Tibial nerve (tissue), 4 donors: Measurements from ENCODE around the gene TRIM8. TPM values are rescaled to one million over a fixed set of nuclear protein-coding genes. Genes with fewer than 3 reads are reported as not detected.

Experiments
- DNase-seq, 2 donors: peaks; one replicate each; pipeline ENCODE4 v3.0.0-alpha.2; 2019; ENCODE audit warnings: low spot score in 2 of 2
- H3K27ac ChIP-seq, 4 donors: fragments of 200-600 bp; sonication (generic) in 3 of 4; one replicate each; pipeline ENCODE4 v1.5.1; 2017 to 2019; ENCODE audit warnings: mild to moderate bottlenecking in 1 of 4
- H3K27me3 ChIP-seq, 2 donors: fragments of 200-600 bp; sonication (generic) in 1 of 2; one replicate each; pipeline versions ENCODE4 v1.5.1 to v1.6.0; 2017 to 2019
- H3K36me3 ChIP-seq, 3 donors: fragments of 200-600 bp; sonication (generic); one replicate each; pipeline ENCODE4 v1.5.1; 2018 to 2019
- H3K4me1 ChIP-seq, 4 donors: fragments of 200-600 bp; sonication (generic) in 3 of 4; one replicate each; pipeline ENCODE4 v1.5.1; 2017 to 2019
- H3K4me3 ChIP-seq, 4 donors: fragments of 200-600 bp; sonication (generic) in 3 of 4; one replicate each; pipeline ENCODE4 v1.5.1; 2017 to 2019; ENCODE audit warnings: mild to moderate bottlenecking in 1 of 4, moderate library complexity in 1 of 4
- H3K9me3 ChIP-seq, 4 donors: fragments of 200-600 bp; sonication (generic) in 3 of 4; one replicate each; pipeline ENCODE4 v1.5.1; 2017 to 2019
- EP300 ChIP-seq, 2 donors: sonication (generic); formaldehyde crosslinking; IDR thresholded peaks; one replicate each; pipeline ENCODE4 v1.6.1; 2017; ENCODE audit warnings: antibody characterized with exemption in 2 of 2, mild to moderate bottlenecking in 1 of 2
- POLR2A ChIP-seq, 2 donors: fragments of 450-650 bp; IDR thresholded peaks; one replicate each; pipeline ENCODE4 v1.6.1; 2017; ENCODE audit warnings: antibody characterized with exemption in 2 of 2, mild to moderate bottlenecking in 2 of 2, moderate library complexity in 2 of 2
- WGBS, 2 donors: methylation state at CpG; one replicate each; pipeline ENCODE4 v1.1.5; 2018; 5-methylcytosine and 5-hydroxymethylcytosine counted together
- total RNA-seq, 4 donors: library from RNA; depleted of rRNA; stranded (reverse); fragments of >200 nt; gene quantifications; one replicate each; pipeline ENCODE4 v1.1.0, GENCODE V29; 2016
- TF ChIP-seq, protein P1 (sequence below), 5 experiments: fragments of 200-600 bp in 3 of 5; fragments of 450-650 bp in 2 of 5; sonication (generic) in 3 of 5; IDR thresholded peaks; one replicate each; pipeline ENCODE4 v1.5.1; 2016 to 2019; ENCODE audit warnings: antibody characterized with exemption in 5 of 5, mild to moderate bottlenecking in 3 of 5, moderate library complexity in 2 of 5

The TRIM8 gene
- total RNA-seq, 4 donors from 2014 or later: 156 to 206 (median 157) TPM

DNA sequence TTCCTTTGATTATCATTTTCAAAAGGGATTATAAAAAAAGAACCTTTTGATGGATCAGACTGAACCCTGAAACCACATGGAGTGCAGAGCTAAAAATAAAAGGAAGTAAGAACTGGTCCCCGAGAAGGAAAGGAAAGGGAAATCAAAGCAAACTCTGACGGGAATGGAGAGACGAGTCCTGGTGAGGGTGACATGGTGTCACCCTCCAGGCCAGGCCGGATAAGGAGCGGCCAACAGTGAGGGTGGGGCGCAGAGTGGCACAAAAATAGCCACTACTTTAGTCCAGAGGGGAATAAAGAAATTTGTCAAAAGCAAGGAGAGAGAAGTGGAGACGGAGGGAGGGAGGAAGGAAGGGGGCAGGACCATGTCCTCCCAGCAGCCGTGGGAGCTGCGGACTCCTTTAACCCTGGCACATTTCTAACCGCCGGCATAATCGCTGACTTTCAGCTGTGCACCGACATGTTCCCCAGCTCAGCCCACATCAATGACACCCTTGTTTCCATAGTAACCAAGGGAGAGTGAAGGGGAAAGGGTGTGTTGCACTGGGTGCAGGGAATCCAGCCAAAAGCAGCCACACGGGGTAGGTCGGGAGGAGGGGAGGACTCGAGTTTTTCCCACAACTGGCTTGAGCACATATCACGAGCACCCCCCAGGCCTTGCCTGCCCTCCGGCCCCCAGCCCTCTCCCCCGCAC, 29.7 kb downstream of the TRIM8 start:
- H3K4me3 ChIP-seq: peak overlapping the region; percentile 8 to 40 (median 18)
- H3K27ac ChIP-seq: peak overlapping the region; percentile 55 to 94 (median 81)
- no peaks in the 10 kb centered on the region for H3K27me3 ChIP-seq
- WGBS, 2 donors: 1 to 3% methylated on average over 19 of the region's 19 CpGs
- no peaks in the 10 kb centered on the region for H3K9me3 ChIP-seq
- TF ChIP-seq EP300 (IDR thresholded peaks at IDR 0.05) (peak in 1 of 2 donors; percentile 79), POLR2A (IDR thresholded peaks at IDR 0.05) (peak in 1 of 2 donors; percentile 18)
- TF ChIP-seq, protein P1, sequence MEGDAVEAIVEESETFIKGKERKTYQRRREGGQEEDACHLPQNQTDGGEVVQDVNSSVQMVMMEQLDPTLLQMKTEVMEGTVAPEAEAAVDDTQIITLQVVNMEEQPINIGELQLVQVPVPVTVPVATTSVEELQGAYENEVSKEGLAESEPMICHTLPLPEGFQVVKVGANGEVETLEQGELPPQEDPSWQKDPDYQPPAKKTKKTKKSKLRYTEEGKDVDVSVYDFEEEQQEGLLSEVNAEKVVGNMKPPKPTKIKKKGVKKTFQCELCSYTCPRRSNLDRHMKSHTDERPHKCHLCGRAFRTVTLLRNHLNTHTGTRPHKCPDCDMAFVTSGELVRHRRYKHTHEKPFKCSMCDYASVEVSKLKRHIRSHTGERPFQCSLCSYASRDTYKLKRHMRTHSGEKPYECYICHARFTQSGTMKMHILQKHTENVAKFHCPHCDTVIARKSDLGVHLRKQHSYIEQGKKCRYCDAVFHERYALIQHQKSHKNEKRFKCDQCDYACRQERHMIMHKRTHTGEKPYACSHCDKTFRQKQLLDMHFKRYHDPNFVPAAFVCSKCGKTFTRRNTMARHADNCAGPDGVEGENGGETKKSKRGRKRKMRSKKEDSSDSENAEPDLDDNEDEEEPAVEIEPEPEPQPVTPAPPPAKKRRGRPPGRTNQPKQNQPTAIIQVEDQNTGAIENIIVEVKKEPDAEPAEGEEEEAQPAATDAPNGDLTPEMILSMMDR (IDR thresholded peaks at IDR 0.05): no peak
- peak in 1 of 2 donors; percentile 60 for DNase-seq
- no peaks in the 10 kb centered on the region for H3K36me3 ChIP-seq
- peaks cover 6 to 89% (median 70%) of the 10 kb centered on the region in 4 donors for H3K4me1 ChIP-seq

DNA sequence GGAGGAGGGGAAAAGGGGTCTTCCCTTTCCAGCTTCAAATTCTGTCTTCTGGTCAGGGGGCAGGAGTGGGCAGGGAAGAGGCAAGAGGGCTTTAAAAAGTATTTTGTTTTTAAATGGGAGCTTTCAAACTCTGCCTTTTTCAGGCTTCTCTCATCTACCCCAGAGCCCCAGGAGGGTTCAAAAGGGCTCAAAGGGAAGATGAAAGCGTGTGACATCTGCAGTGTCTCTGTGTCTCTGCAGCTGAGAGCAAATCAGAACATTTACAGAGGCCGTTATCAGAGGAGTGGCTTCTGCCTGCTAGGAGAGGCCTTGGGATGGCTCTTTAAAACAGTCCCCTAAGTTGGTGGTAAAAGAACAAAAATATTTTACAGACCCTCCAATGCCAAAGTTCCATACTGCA, 30.3 kb downstream of the TRIM8 start:
- peak overlapping the region; percentile 55 to 94 (median 81) for H3K27ac ChIP-seq
- no peaks in the 10 kb centered on the region for H3K9me3 ChIP-seq
- H3K36me3 ChIP-seq: no peaks in the 10 kb centered on the region
- DNase-seq: no peak
- peaks cover 6 to 89% (median 68%) of the 10 kb centered on the region in 4 donors for H3K4me1 ChIP-seq
- H3K27me3 ChIP-seq: no peaks in the 10 kb centered on the region
- peak overlapping the region; percentile 8 to 40 (median 18) for H3K4me3 ChIP-seq
- no peak for TF ChIP-seq POLR2A (IDR thresholded peaks at IDR 0.05)
- TF ChIP-seq EP300 (IDR thresholded peaks at IDR 0.05): no peak
- TF ChIP-seq, protein P1 (IDR thresholded peaks at IDR 0.05): no peak
- WGBS, 2 donors: 0 to 9% methylated on average over 2 of the region's 2 CpGs

DNA sequence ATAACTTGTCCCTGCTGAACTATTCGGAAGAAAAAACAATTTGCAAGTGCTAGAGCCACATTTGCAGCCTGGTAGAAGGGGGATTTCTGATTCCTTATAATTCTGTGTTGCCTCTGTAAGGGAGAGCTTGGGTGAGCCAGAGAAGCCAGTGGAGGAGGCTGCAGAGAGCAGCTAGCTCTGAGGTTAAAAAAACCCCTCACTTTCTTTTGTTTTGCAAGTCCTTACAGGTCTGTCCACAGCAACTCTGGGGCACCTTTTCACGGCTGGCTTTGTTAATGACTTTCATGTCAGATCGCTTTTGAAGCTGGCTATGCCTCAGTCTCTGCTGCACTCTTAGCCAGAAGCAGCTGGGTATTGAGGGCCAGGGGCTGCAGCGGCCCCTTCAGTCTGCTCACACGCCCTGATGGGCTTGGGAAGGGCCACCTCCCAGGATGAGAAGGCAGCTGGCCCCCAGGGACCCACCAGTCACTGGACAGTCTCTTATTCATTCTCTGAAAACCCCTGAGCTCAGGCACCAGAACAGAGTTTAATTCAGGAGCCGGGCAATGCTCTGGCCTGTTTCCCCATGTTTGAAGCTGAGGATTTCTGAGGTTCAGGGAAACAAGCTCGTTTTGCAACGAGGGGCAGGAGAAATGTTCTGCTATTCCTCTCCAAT, 30.9 kb downstream of the TRIM8 start:
- Histone ChIP-seq H3K27me3 (no peaks in the 10 kb centered on the region), H3K27ac (peak overlapping the region; percentile 55 to 94 (median 81)), H3K4me1 (peaks cover 6 to 85% (median 64%) of the 10 kb centered on the region in 4 donors), H3K9me3 (no peaks in the 10 kb centered on the region), H3K36me3 (no peaks in the 10 kb centered on the region), H3K4me3 (no peak overlapping the region)
- TF ChIP-seq POLR2A (IDR thresholded peaks at IDR 0.05): no peak
- TF ChIP-seq EP300 (IDR thresholded peaks at IDR 0.05): no peak
- TF ChIP-seq, protein P1 (IDR thresholded peaks at IDR 0.05): no peak
- WGBS, 2 donors: 22 to 32% methylated on average over 8 of the region's 8 CpGs
- DNase-seq: no peak

DNA sequence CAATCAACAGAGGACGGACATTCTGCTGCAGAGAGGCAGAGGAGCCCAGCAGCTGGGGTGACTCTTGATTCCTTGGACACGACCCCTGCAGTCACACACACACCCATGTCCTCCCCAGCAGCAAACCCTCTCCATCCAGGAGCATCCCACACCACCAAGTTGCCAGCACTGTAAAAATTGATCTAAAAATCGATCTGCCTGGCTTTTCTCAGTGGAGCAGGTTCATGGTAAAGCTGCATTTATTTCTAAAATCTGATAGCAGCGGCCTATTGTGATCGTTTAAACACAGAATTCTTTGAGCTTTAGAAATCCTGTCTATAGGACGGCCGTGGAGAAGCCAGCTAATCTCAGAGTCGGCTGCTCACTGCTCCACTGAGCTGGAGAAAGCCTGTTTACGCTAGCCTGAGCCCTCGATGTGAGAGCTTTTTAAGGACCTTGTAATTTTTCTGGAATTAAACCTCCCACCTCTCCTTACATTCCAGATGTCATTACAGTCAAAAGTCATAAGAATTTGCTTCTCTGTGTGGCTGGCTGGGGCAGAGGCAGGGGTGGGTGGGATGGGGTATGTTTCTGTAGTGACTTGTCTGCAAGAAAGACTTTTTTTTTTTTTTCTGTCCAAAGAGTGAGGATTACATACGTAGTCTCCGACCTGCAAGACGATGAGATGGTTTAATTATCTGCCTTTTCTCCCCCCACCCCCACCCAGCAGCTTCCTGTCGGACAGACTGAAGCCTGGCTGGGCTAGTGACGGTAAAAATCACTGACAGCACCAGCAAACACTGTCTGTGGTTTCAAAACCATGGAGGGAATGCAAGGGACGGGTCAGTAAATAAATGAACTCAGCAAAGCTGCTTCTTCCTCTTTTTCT, 31.6 kb downstream of the TRIM8 start:
- Histone ChIP-seq H3K27me3 (no peaks in the 10 kb centered on the region), H3K36me3 (no peaks in the 10 kb centered on the region), H3K9me3 (no peaks in the 10 kb centered on the region), H3K4me3 (no peak overlapping the region), H3K27ac (peak overlapping the region; percentile 55 to 94 (median 81)), H3K4me1 (peaks cover 6 to 80% (median 62%) of the 10 kb centered on the region in 4 donors)
- TF ChIP-seq POLR2A (IDR thresholded peaks at IDR 0.05) (no peak), EP300 (IDR thresholded peaks at IDR 0.05) (peak in 1 of 2 donors; percentile 66)
- DNase-seq: no peak
- WGBS, 2 donors: 18 to 24% methylated on average over 16 of the region's 16 CpGs

DNA sequence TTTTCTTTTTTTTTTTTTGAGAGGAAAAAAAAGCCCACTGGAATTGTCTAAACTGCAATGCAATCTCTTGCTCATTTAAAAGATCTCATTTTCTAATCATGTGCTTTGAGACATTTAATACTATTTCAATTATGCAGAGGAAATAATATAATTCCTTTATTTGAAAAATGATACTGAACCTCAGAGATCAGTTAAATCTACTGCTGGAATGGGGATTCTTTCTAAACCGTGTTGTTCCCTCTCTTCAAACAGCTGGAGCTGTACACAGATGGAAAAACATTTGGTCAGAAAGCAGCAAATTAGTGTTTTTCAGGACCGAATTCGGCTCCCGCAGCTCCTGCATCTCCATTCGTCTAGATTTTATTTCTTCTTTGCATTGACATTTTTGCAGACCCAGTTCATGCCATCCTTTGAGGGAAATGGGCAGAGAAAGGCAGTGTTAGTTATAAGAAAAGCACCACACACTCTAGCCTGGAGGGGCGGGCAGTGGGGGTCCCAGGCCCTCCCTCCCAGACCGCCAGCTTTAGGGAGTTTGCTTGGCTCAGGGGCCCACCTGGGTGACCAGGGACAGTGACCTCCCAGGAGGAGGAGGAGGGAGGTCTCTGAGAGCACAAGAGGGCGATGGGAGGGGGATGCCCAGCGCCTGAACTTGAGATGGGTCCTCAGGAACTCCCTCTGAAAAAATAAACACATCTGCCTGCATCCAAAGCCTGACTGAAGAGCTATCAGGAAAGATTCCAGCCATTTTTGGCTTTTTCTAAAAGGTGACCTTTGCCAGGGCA, 32.4 kb downstream of the TRIM8 start:
- WGBS, 2 donors: 32 to 40% methylated on average over 9 of the region's 9 CpGs
- no peak overlapping the region for H3K4me3 ChIP-seq
- H3K36me3 ChIP-seq: peaks cover 0 to 5% (median 0%) of the 10 kb centered on the region in 3 donors
- TF ChIP-seq, protein P1 (IDR thresholded peaks at IDR 0.05): no peak
- TF ChIP-seq EP300 (IDR thresholded peaks at IDR 0.05) (no peak), POLR2A (IDR thresholded peaks at IDR 0.05) (no peak)
- H3K27ac ChIP-seq: peak overlapping the region; percentile 55 to 94 (median 81)
- no peaks in the 10 kb centered on the region for H3K27me3 ChIP-seq
- H3K9me3 ChIP-seq: no peaks in the 10 kb centered on the region
- no peak for DNase-seq
- peaks cover 6 to 76% (median 62%) of the 10 kb centered on the region in 4 donors for H3K4me1 ChIP-seq
